Measurements from ENCODE around the gene SLC13A5. TPM values are rescaled to one million over a fixed set of nuclear protein-coding genes. Genes with fewer than 3 reads are reported as not detected.
A peak's percentile ranks its signal among the peaks of the same experiment; 100 is the strongest.

SLC13A5 gene
- total RNA-seq, 1 donor from 2014 or later = not detected

GRCh38 chr17:6675201-6675825 is 37.9 kb downstream of the SLC13A5 start:
- intact Hi-C loops (cut with DNase I) = no loop called here
- no peak overlapping the region for H3K4me3 ChIP-seq
- no peaks in the 10 kb centered on the region for H3K36me3 ChIP-seq
- H3K27me3 ChIP-seq = peaks cover 18% of the 10 kb centered on the region
- H3K27ac ChIP-seq = no peak overlapping the region
- no peaks in the 10 kb centered on the region for H3K4me1 ChIP-seq
- DNase-seq = no peak
- no peaks in the 10 kb centered on the region for H3K9me3 ChIP-seq
- ATAC-seq = peak; percentile 9
- TF ChIP-seq, protein P1, sequence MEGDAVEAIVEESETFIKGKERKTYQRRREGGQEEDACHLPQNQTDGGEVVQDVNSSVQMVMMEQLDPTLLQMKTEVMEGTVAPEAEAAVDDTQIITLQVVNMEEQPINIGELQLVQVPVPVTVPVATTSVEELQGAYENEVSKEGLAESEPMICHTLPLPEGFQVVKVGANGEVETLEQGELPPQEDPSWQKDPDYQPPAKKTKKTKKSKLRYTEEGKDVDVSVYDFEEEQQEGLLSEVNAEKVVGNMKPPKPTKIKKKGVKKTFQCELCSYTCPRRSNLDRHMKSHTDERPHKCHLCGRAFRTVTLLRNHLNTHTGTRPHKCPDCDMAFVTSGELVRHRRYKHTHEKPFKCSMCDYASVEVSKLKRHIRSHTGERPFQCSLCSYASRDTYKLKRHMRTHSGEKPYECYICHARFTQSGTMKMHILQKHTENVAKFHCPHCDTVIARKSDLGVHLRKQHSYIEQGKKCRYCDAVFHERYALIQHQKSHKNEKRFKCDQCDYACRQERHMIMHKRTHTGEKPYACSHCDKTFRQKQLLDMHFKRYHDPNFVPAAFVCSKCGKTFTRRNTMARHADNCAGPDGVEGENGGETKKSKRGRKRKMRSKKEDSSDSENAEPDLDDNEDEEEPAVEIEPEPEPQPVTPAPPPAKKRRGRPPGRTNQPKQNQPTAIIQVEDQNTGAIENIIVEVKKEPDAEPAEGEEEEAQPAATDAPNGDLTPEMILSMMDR (IDR thresholded peaks at IDR 0.05) = no peak

DNA sequence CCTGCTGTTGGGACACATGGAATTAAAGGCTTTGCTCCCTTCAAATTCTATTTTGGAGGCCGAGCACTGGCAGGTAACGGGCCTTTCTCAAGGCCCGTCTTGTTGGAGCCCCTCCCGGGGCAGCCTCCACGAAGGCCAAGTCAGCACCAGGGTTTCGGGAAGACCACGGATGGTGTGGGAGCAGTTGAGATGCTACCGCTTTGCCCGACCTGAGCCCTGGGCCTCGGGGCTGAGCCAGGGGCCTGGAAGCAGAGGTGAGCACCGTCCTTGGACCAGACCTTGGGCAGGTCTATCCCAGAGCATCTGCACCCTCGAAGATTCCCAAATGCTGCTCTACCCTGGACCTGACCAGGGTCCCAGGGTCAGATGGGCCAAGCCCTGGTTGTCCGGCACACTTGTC is 38.6 kb downstream of the SLC13A5 start:
- DNase-seq (no peak), ATAC-seq (no peak)
- no peaks in the 10 kb centered on the region for H3K36me3 ChIP-seq
- no peaks in the 10 kb centered on the region for H3K4me1 ChIP-seq
- H3K27ac ChIP-seq = no peak overlapping the region
- no peaks in the 10 kb centered on the region for H3K9me3 ChIP-seq
- H3K4me3 ChIP-seq = no peak overlapping the region
- H3K27me3 ChIP-seq = peaks cover 18% of the 10 kb centered on the region
- intact Hi-C loops (cut with DNase I) = no loop called here
- TF ChIP-seq, protein P1 (IDR thresholded peaks at IDR 0.05) = no peak

DNA sequence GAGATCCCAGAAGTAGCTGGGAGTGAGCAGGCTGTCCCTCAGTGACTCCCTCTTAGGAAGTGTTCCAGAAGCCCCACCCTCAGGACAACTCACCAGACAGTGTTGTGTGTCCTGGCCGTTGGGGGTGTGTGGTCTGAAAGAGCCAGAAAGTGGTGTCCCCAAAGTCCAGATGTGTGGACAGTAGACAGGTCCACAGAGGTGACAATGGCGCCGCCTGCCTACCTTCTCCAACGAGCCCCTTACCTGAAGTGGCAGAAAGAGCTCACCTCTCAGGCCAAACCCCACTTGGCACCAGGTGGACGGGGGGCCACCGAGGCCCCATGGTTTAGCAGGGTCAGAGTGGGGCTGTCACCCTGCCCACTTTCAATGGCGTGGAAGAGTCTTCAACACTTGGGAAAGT is 41.7 kb downstream of the SLC13A5 start:
- Histone ChIP-seq H3K27me3 (no peaks in the 10 kb centered on the region), H3K27ac (no peak overlapping the region), H3K4me3 (no peak overlapping the region), H3K36me3 (no peaks in the 10 kb centered on the region), H3K9me3 (no peaks in the 10 kb centered on the region), H3K4me1 (no peaks in the 10 kb centered on the region)
- TF ChIP-seq, protein P1 (IDR thresholded peaks at IDR 0.05) = no peak
- DNase-seq (no peak), ATAC-seq (no peak)
- intact Hi-C loops (cut with DNase I) = no loop called here

GRCh38 chr17:6670999-6671398 is 42.2 kb downstream of the SLC13A5 start:
- no peaks in the 10 kb centered on the region for H3K36me3 ChIP-seq
- intact Hi-C loops (cut with DNase I) = no loop called here
- DNase-seq (no peak), ATAC-seq (no peak)
- no peaks in the 10 kb centered on the region for H3K9me3 ChIP-seq
- peaks cover 4% of the 10 kb centered on the region for H3K4me1 ChIP-seq
- H3K4me3 ChIP-seq = no peak overlapping the region
- H3K27ac ChIP-seq = no peak overlapping the region
- TF ChIP-seq, protein P1 (IDR thresholded peaks at IDR 0.05) = no peak
- H3K27me3 ChIP-seq = no peaks in the 10 kb centered on the region

DNA sequence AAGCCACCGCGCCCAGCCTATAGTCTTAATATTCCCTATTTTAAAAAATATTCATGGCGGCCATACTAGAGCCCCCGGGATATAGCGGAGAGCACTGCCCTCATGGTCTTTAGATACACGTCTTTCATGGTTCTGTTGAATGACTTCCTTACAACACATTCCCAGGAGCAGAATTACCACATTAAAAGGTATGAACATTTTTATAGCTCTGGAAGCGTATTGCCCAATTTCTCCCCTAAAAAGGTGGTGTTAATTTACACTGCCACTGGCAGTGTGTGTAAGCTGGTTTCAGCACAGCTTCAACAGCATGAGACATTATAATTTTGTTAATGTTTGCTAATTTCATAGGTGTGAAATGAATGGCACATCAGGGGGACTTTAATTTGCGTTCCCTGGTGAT is 42.6 kb downstream of the SLC13A5 start:
- Histone ChIP-seq H3K4me3 (no peak overlapping the region), H3K27me3 (no peaks in the 10 kb centered on the region), H3K36me3 (no peaks in the 10 kb centered on the region), H3K4me1 (peaks cover 4% of the 10 kb centered on the region), H3K27ac (no peak overlapping the region), H3K9me3 (no peaks in the 10 kb centered on the region)
- TF ChIP-seq, protein P1 (IDR thresholded peaks at IDR 0.05) = no peak
- intact Hi-C loops (cut with DNase I) = no loop called here
- ATAC-seq (no peak), DNase-seq (no peak)

Data from upper lobe of right lung (tissue), 1 donor.